GM12878 (cell line): Measurements from ENCODE around the gene TRMT13.

Experiments
- CEBPB ChIP-seq, 2 experiments: fragments of 150-350 bp in 1 of 2; IDR thresholded peaks; 2 replicates each; pipeline ENCODE4 v1.6.1; 2012 to 2014; ENCODE audit warnings: low read depth in 2 of 2, low read length in 2 of 2, borderline replicate concordance in 1 of 2, inconsistent platforms in 1 of 2
- CTCF ChIP-seq, 3 experiments: IDR thresholded peaks in 2 of 3; conservative IDR thresholded peaks in 1 of 3; 2 replicates each; pipeline ENCODE4 v1.5.1; 2011; ENCODE audit warnings: low read depth in 3 of 3, low read length in 3 of 3, mild to moderate bottlenecking in 3 of 3, control low read depth in 2 of 3, moderate library complexity in 2 of 3, inconsistent platforms in 1 of 3, mixed read lengths in 1 of 3; ENCODE audit not compliant: control insufficient read depth in 2 of 3, insufficient read depth in 1 of 3; ENCODE audit errors: extremely low read depth in 1 of 3
- EP300 ChIP-seq, 2 experiments: fragments of 150-350 bp in 1 of 2; IDR thresholded peaks; 2 replicates each; pipeline ENCODE4 v1.6.1; 2011 to 2012; ENCODE audit warnings: low read depth in 2 of 2, low read length in 2 of 2, borderline replicate concordance in 1 of 2, improper control_type of control experiment in 1 of 2, inconsistent platforms in 1 of 2; ENCODE audit not compliant: control insufficient read depth in 1 of 2
- GABPA ChIP-seq: IDR thresholded peaks from 2 replicates; pipeline ENCODE4 v1.6.1; 2014; ENCODE audit warnings: antibody characterized with exemption, low read depth, mild to moderate bottlenecking, inconsistent platforms
- MTA3 ChIP-seq: IDR thresholded peaks from 2 replicates; pipeline ENCODE4 v1.6.1; 2012; ENCODE audit warnings: low read length, inconsistent platforms, borderline replicate concordance
- MXI1 ChIP-seq: fragments of 150-350 bp; IDR thresholded peaks from 2 replicates; pipeline ENCODE4 v1.6.1; 2011; ENCODE audit warnings: low read depth, mild to moderate bottlenecking, inconsistent platforms, low read length, improper control_type of control experiment
- NFXL1 ChIP-seq: fragments of 450-650 bp; IDR thresholded peaks from 2 replicates; pipeline ENCODE4 v1.6.1; 2017; ENCODE audit warnings: antibody characterized with exemption, mild to moderate bottlenecking, borderline replicate concordance
- NR2C1 ChIP-seq: fragments of 450-650 bp; IDR thresholded peaks from 2 replicates; pipeline ENCODE4 v1.6.1; 2017; ENCODE audit warnings: antibody characterized with exemption, mild to moderate bottlenecking, moderate library complexity
- POLR2A ChIP-seq: IDR thresholded peaks from 2 replicates; pipeline ENCODE4 v1.6.1; 2011; ENCODE audit warnings: low read depth, mild to moderate bottlenecking, low read length
- POLR2AphosphoS5 ChIP-seq: IDR thresholded peaks from 2 replicates; pipeline ENCODE4 v1.6.1; 2011; ENCODE audit warnings: mild to moderate bottlenecking, low read length, inconsistent platforms
- RCOR1 ChIP-seq: conservative IDR thresholded peaks from 2 replicates; pipeline ENCODE4 v1.6.1; 2012; ENCODE audit warnings: low read depth, low read length, improper control_type of control experiment
- RFX5 ChIP-seq: IDR thresholded peaks from 2 replicates; pipeline ENCODE4 v1.6.1; 2011; ENCODE audit warnings: low read depth, low read length, improper control_type of control experiment
- ZNF207 ChIP-seq: fragments of 450-650 bp; IDR thresholded peaks from 2 replicates; pipeline ENCODE4 v1.6.1; 2014; ENCODE audit warnings: antibody characterized with exemption, mild to moderate bottlenecking, borderline replicate concordance
- ZNF274 ChIP-seq: IDR thresholded peaks from one replicate; pipeline ENCODE4 v1.8.0; 2011; ENCODE audit not compliant: insufficient read length, insufficient read depth

DNA sequence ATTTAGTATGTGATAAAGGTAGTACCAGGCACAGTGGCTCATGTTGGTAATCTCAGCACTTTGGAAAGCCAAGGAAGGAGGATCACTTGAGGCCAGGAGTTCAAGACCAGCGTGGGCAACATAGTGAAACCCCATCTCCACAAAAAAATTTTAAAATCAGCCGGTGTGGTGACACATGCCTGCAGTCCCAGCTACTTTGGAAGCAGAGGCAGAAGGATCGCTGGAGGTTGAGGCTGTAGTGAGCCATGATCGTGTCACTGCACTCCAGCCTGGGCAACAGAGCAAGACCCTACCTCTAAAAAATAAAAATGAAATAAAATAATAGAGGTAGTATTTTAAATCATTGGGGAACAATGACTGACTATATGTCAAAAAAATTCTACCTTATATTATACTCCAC lies 17.4 kb upstream of the TRMT13 start:
- no peak for TF ChIP-seq RFX5
- no peak for TF ChIP-seq POLR2AphosphoS5
- no peak for TF ChIP-seq ZNF274
- no peak for TF ChIP-seq CTCF (IDR thresholded peaks at IDR 0.05 in 2 of 3, conservative IDR thresholded peaks at IDR 0.05 in 1 of 3; ENCODE audit: control insufficient read depth in 2 of 3, extremely low read depth in 1 of 3, insufficient read depth in 1 of 3, low read depth in 3 of 3, low read length in 3 of 3)
- TF ChIP-seq ZNF207: no peak
- TF ChIP-seq NR2C1: no peak
- no peak for TF ChIP-seq NFXL1
- no peak for TF ChIP-seq RCOR1
- TF ChIP-seq MTA3: no peak
- TF ChIP-seq GABPA: no peak
- TF ChIP-seq EP300 (IDR thresholded peaks at IDR 0.05; ENCODE audit: borderline replicate concordance in 1 of 2, control insufficient read depth in 1 of 2, low read depth in 2 of 2, low read length in 2 of 2): no peak
- no peak for TF ChIP-seq CEBPB (IDR thresholded peaks at IDR 0.05; ENCODE audit: borderline replicate concordance in 1 of 2, low read depth in 2 of 2, low read length in 2 of 2)
- no peak for TF ChIP-seq POLR2A
- no peak for TF ChIP-seq MXI1
